GM12864 (cell line): ENCODE data around the gene CWF19L2.
"Not testable (repeated sequence)": the region's sequence is repeated elsewhere in the genome, so short reads cannot be mapped to it uniquely, and the experiment has no call there.

Experiments
- DNase-seq: peaks from one replicate; pipeline ENCODE4 v3.0.0-alpha.2; 2011; ENCODE audit warnings: low read depth
- H3K4me3 ChIP-seq: 2 replicates; pipeline ENCODE4 v1.5.1; 2011; ENCODE audit warnings: mild to moderate bottlenecking, low read depth, low read length, control low read depth
- TF ChIP-seq, protein P1 (sequence below): IDR thresholded peaks from 2 replicates; pipeline ENCODE4 v1.5.1; 2011; ENCODE audit warnings: low read depth, mild to moderate bottlenecking, moderate library complexity, low read length, control low read depth, inconsistent platforms; ENCODE audit errors: missing control alignments

The CWF19L2 gene

DNA sequence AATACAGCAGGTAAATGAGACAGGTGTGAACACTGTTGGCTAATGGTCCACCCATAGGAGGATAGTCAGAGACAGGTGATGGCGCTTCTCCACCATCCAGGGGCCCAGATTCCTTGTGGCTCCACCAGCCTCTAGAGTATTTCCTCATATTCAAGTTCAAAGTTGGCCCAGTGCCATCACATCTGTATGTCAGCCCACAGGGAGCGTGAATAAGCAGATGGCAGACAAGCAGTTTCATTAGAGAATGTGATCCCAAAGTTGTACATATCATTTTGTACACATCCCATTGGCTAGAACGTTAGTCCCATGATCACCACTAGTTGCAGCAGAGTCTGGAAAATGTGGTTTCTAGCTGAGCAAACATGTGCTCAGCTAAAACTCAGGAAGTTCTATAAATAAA lies 11.0 kb upstream of the CWF19L2 start:
- TF ChIP-seq, protein P1, sequence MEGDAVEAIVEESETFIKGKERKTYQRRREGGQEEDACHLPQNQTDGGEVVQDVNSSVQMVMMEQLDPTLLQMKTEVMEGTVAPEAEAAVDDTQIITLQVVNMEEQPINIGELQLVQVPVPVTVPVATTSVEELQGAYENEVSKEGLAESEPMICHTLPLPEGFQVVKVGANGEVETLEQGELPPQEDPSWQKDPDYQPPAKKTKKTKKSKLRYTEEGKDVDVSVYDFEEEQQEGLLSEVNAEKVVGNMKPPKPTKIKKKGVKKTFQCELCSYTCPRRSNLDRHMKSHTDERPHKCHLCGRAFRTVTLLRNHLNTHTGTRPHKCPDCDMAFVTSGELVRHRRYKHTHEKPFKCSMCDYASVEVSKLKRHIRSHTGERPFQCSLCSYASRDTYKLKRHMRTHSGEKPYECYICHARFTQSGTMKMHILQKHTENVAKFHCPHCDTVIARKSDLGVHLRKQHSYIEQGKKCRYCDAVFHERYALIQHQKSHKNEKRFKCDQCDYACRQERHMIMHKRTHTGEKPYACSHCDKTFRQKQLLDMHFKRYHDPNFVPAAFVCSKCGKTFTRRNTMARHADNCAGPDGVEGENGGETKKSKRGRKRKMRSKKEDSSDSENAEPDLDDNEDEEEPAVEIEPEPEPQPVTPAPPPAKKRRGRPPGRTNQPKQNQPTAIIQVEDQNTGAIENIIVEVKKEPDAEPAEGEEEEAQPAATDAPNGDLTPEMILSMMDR, result no peak
- DNase-seq, result no peak

DNA sequence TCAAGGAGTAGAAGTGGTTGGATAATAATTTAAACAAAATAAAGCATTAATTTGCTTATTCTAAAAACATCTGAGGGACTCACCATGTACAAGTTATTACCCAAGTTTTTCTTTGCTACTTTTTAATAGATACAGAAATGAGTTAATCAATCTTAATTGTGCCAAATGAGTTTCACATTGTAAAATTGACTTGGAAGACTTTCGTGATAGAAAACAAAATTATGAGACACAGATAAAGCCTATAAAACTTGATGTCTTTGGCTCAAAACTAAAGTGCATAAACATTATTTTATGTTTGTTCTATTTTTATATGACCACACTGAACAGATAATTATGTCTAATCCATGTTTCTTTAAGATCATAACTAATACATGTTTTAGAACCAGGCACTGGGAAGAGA lies 10.1 kb upstream of the CWF19L2 start:
- H3K4me3 ChIP-seq, result no peak overlapping the region
- TF ChIP-seq, protein P1, result no peak
- no peak for DNase-seq

More for the DNA sequence above, 11.0 kb upstream of the CWF19L2 start:
- H3K4me3 ChIP-seq, result no peak overlapping the region

DNA sequence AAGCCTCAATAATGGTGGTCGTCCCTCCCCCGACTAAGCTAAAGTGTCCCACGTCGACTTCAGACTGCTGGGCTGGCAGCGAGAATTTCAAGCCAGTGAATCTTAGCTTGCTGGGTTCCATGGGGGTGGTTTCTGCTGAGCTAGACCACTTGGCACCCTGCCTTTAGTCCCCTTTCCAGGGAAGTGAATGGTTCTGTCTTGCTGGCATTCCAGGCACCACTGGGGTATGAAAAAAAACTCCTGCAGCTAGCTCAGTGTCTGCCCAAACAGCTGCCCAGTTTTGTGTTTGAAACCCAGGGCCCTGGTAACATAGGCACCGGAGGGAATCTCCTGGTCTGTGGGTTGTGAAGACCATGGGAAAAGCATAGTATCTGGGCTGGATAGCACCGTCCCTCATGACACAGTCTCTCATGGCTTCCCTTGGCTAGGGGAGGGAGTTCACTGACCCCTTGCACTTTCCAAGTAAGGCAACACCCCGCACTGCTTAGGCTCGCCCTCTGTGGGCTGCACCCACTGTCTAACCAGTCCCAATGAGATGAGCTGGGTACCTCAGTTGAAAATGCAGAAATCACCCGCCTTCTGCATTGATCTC lies 8.7 kb upstream of the CWF19L2 start:
- DNase-seq, H3K4me3 ChIP-seq: not testable (repeated sequence)

DNA sequence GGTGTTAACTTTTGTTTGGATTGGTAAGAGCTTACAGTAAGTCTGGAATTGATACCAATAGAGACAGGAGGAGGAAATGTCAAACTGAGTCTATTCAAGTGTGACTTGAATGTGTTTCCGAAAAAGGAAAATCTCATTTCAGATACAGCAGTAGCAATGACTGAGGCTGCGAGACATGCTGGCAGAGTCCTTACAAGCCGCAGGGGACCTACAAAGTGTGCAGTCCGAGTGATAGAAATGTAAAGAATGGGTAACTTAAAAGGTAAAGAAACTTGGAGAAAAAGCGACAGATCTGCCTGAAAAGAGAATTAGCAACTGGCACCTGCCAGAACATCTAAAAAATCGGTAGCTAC lies 444 bp downstream of the CWF19L2 start:
- H3K4me3 ChIP-seq, result peak overlapping the region; percentile 77
- TF ChIP-seq, protein P1, result no peak
- DNase-seq, result peak; percentile 8

DNA sequence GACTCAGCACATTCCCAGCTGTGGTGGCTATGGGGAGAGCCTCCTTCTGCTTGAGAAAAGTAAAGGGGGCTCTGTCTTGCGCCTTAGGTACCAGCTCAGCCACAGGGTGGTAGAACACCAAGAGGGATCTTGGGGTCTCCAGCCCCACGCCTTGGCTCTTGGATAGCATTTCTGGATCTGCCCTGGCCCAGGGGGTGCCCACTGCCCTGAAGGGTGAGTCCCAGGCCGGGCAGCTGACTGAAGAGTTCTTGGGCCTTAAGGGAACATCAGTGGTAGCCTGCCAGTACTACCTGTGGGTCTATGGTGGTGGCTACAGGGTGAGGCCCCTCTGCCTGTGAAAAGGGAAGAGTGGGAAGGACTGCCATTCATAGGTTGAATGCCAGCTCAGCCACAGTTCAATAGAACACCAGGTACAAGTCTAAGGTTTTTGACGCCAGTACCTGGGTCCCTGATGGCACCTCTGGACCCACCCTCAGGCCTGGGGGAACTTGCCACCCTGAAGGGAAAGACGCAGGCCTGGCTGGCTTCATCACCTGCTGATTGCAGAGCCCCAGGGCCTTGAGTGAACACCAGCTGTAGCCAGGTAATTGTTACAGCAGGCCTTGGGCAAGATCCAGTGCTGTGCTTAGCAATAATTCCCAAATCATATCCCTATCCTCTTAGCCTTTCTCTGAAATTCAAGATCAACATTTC lies 3.9 kb downstream of the CWF19L2 start:
- TF ChIP-seq, protein P1, result no peak
- H3K4me3 ChIP-seq, result no peak overlapping the region
- no peak for DNase-seq

DNA sequence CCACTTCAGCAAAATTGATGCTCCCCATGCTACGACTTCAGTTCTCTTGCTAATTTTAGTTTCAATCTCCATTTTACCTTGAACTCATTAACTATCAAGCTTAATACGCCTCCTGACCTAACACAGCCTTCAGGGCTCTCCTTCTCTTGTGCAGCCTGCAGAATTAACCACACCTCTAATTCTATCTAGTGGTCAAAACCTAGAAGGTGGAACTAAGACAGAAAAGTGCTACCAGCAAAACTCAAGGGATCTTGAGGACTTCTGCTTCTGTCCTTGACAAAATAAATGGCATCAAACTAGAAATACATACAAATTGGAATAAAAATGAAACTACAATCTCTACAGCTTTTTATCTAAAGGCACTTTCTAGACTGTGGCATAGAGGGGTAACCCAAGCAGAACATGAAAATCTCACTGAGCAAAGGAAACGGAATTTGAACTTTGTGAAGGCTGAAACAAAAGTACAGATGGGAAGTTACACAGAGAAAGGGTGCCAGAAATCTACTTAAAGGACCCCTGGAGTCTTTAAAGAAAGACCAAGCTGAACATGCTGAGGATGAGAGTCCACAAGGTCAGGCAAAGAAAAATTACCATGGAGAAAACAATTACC lies 10.7 kb downstream of the CWF19L2 start:
- TF ChIP-seq, protein P1, result no peak
- DNase-seq, result no peak
- no peak overlapping the region for H3K4me3 ChIP-seq

DNA sequence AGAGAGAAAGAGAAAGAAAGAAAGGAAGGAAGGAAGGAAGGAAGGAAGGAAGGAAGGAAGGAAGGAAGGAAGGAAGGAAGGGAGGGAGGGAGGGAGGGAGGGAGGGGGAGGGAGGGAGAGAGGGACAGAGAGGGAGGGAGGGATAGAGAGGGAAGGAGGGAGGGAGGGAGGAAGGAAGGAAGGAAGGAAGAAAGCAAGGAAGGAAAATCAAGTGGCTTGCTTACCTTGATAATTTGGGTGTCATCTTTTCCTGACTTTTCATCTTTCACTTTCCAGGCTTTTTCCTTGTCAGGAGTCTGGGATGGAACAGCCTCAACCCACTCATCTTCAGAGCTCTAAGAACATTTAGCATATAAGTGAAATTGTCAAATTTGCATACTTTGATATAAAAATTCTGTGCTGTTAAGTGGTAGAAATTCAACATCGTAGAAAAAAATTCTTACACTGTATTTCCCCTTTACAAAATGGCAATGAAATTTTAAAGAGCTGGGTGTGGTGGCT lies 14.9 kb downstream of the CWF19L2 start:
- TF ChIP-seq, protein P1, result no peak
- no peak overlapping the region for H3K4me3 ChIP-seq
- DNase-seq, result no peak
